H1 (cell line): ENCODE results near the gene MS4A8.

Experiments used
- ATF3 ChIP-seq: IDR thresholded peaks from 2 replicates; pipeline ENCODE4 v1.6.1; 2011; ENCODE audit warnings: low read depth, mild to moderate bottlenecking, low read length; ENCODE audit not compliant: insufficient read depth
- CBX5 ChIP-seq: fragments of 300-800, 300-1000 bp; sonication (generic); IDR thresholded peaks from 2 replicates; pipeline ENCODE4 v1.7.1; 2016; ENCODE audit warnings: antibody characterized with exemption, low read length, low read depth
- CTCF ChIP-seq, 3 experiments: IDR thresholded peaks; 1 replicate in 2 of 3; 2 replicates in 1 of 3; pipeline versions ENCODE4 v1.5.1 to v1.6.1; 2011; ENCODE audit warnings: low read length in 3 of 3, mild to moderate bottlenecking in 3 of 3, inconsistent platforms in 2 of 3, low read depth in 1 of 3, moderate library complexity in 1 of 3; ENCODE audit not compliant: insufficient read depth in 1 of 3; ENCODE audit errors: control extremely low read depth in 1 of 3
- EZH2 ChIP-seq: fragments of 200-600 bp; sonication (generic); IDR thresholded peaks from 2 replicates; pipeline ENCODE4 v1.7.1; 2012; ENCODE audit warnings: low read depth, mild to moderate bottlenecking, moderate library complexity, low read length, inconsistent platforms; ENCODE audit not compliant: severe bottlenecking
- PHF8 ChIP-seq: fragments of 200-600 bp; sonication (generic); conservative IDR thresholded peaks from 2 replicates; pipeline ENCODE4 v1.7.1; 2012; ENCODE audit warnings: low read depth, mild to moderate bottlenecking, inconsistent platforms, low read length, moderate library complexity
- POLR2A ChIP-seq, 2 experiments: IDR thresholded peaks; 1 replicate in 1 of 2; 2 replicates in 1 of 2; pipeline ENCODE4 v1.6.1; 2011; ENCODE audit warnings: low read depth in 2 of 2, low read length in 2 of 2, mild to moderate bottlenecking in 2 of 2; ENCODE audit errors: control extremely low read depth in 1 of 2
- RFX5 ChIP-seq: IDR thresholded peaks from 2 replicates; pipeline ENCODE4 v1.6.1; 2011; ENCODE audit warnings: low read depth, low read length, improper control_type of control experiment, borderline replicate concordance
- SUZ12 ChIP-seq: fragments of 200-600 bp; sonication (generic); IDR thresholded peaks from 2 replicates; pipeline ENCODE4 v1.6.1; 2012; ENCODE audit warnings: mild to moderate bottlenecking, inconsistent platforms, low read length, moderate library complexity, mixed read lengths

- TF ChIP-seq PHF8 = no peak
- peak; percentile 35 to 80 (median 70) for TF ChIP-seq CTCF (IDR thresholded peaks at IDR 0.05; ENCODE audit: control extremely low read depth in 1 of 3, insufficient read depth in 1 of 3, low read depth in 1 of 3, low read length in 3 of 3)
- no peak for TF ChIP-seq POLR2A (IDR thresholded peaks at IDR 0.05; ENCODE audit: control extremely low read depth in 1 of 2, low read depth in 2 of 2, low read length in 2 of 2)
- TF ChIP-seq EZH2 = no peak
- no peak for TF ChIP-seq RFX5
- no peak for TF ChIP-seq ATF3
- TF ChIP-seq CBX5 = no peak
- TF ChIP-seq SUZ12 = no peak
Measured at GRCh38 chr11:60700689-60701468, 1.5 kb downstream of the MS4A8 start.
